ENCODE data around the gene GRHL1.

- TF ChIP-seq CTCF (IDR thresholded peaks at IDR 0.05) = no peak
- no peak for TF ChIP-seq POLR2A (IDR thresholded peaks at IDR 0.05)
Measured at GRCh38 chr2:10019602-10020400, 68.3 kb downstream of the GRHL1 start.

All from ovary (tissue), 3 donors.